Stimulated activated naive CD4-positive, alpha-beta T cell (primary cell): ENCODE measurements around the gene NPR1.
A peak's percentile ranks its signal among the peaks of the same experiment; 100 is the strongest.
"Not testable (repeated sequence)": the region's sequence is repeated elsewhere in the genome, so short reads cannot be mapped to it uniquely, and the experiment has no call there.

ENCODE experiments used
- DNase-seq, 6 experiments: peaks; one replicate each; lab custom pipeline; 2025; lab: John Stamatoyannopoulos, UW

The NPR1 gene

GRCh38 chr1:153679337-153680119, 1.0 kb downstream of the NPR1 start:
- DNase-seq = peak in 3 of 6 experiments; percentile 22 to 33 (median 32)

- DNase-seq = no peak
These were observed 1.6 kb downstream of the NPR1 start for GRCh38 chr1:153680120-153680403.

GRCh38 chr1:153682730-153683129, 4.2 kb downstream of the NPR1 start:
- DNase-seq = no peak

- DNase-seq = no peak
These were observed 5.4 kb downstream of the NPR1 start for GRCh38 chr1:153683854-153684253.

- no peak for DNase-seq
These were observed 6.4 kb downstream of the NPR1 start for GRCh38 chr1:153684892-153685291.

GRCh38 chr1:153685544-153686340, 7.3 kb downstream of the NPR1 start:
- DNase-seq = no peak

- DNase-seq = no peak
These were observed 9.0 kb downstream of the NPR1 start for GRCh38 chr1:153687346-153688125.

GRCh38 chr1:153688276-153688675, 9.8 kb downstream of the NPR1 start:
- DNase-seq = no peak

GRCh38 chr1:153688736-153689328, 10.3 kb downstream of the NPR1 start:
- DNase-seq = no peak

- no peak for DNase-seq
These were observed 15.0 kb downstream of the NPR1 start for GRCh38 chr1:153693466-153693865.

- no peak for DNase-seq
These were observed 18.3 kb downstream of the NPR1 start for GRCh38 chr1:153696741-153697140.

GRCh38 chr1:153697191-153698019, 18.9 kb downstream of the NPR1 start:
- no peak for DNase-seq

GRCh38 chr1:153698020-153698922, 19.8 kb downstream of the NPR1 start:
- DNase-seq = no peak

GRCh38 chr1:153698923-153699714, 20.6 kb downstream of the NPR1 start:
- DNase-seq = no peak

GRCh38 chr1:153699768-153700167, 21.3 kb downstream of the NPR1 start:
- no peak for DNase-seq

GRCh38 chr1:153705484-153705883, 27.0 kb downstream of the NPR1 start:
- no peak for DNase-seq

GRCh38 chr1:153711026-153711425, 32.5 kb downstream of the NPR1 start:
- no peak for DNase-seq

GRCh38 chr1:153716211-153716610, 37.7 kb downstream of the NPR1 start:
- DNase-seq = not testable (repeated sequence)

GRCh38 chr1:153717330-153717729, 38.8 kb downstream of the NPR1 start:
- DNase-seq = no peak

- no peak for DNase-seq
These were observed 45.2 kb downstream of the NPR1 start for GRCh38 chr1:153723687-153724086.
